GM18505 (cell line): Measurements from ENCODE around the gene KPNB1.

Experiments
- ATAC-seq: cut with Tn5 transposase; IDR thresholded peaks from one replicate; pipeline ENCODE4 v1.9.1; 2021; ENCODE audit not compliant: unreplicated experiment
- POLR2A ChIP-seq: IDR thresholded peaks from 4 replicates; pipeline ENCODE4 v1.6.1; 2011; ENCODE audit warnings: borderline replicate concordance; ENCODE audit not compliant: insufficient read depth, insufficient read length; ENCODE audit errors: extremely low read depth

The KPNB1 gene

DNA sequence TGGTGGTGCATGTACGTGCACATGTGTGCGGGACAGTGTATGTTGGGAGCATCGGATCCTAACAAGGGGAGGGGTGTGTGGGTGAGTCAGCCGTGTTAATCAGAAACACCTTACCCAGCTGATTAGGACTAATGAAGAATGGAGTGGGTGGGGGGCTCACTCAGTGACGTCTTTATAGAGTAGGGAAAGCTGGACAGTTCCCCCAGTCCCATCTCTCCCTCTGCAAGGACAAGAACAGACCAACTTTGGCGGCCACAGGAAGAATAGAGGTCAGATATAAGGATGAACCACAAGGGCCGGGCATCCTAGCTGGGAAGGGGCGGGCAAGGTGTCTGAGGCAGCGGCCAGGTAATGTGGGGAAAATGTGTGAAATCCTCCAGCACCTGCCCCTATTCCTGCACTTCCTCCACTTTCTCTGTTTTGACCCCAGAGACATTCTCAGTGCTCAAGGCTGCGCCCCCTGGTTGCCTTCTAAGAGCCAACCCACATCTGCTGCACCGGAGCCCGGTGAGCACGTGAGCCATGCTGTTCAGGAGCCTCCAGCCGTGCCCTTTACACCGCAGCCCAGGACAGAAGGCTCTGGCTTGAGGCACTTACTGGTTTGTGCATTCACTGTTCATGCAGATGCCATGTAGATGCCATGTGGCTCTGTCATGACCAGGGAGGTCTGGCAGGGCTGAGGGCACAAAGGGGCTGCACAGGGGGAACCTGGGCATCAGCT, 64.4 kb downstream of the KPNB1 start:
- TF ChIP-seq POLR2A: no peak
- ATAC-seq: no peak

DNA sequence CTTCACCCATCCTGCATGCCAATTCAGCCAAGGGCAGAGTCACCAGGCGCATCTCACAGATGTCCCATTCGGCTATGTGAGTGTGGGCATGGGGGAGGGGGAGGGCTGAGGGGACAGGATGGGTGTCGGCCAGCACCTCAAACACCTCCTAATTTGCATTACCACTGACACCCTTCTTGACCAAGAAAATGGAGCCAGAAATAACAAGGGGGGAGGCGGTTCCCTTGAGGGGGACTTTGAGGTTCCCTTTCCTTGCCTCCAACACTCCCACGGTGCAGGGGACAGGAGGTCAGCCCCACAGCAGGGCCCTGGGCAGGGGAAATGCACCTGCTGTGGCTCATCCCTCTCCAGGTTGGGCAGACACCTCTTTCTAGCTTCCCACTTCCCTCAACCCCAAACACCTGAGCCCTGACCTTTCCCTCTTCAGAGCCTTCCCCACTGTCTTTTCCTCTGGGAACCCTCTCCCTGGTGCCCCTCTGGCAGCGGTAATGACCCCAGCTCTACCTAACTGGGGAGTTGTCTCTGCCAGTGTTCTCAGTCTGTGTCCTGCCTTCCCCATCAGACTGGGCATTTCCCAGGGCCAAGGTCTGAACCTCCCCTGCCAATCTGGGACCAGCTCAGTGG, 65.2 kb downstream of the KPNB1 start:
- TF ChIP-seq POLR2A: no peak
- ATAC-seq: no peak

DNA sequence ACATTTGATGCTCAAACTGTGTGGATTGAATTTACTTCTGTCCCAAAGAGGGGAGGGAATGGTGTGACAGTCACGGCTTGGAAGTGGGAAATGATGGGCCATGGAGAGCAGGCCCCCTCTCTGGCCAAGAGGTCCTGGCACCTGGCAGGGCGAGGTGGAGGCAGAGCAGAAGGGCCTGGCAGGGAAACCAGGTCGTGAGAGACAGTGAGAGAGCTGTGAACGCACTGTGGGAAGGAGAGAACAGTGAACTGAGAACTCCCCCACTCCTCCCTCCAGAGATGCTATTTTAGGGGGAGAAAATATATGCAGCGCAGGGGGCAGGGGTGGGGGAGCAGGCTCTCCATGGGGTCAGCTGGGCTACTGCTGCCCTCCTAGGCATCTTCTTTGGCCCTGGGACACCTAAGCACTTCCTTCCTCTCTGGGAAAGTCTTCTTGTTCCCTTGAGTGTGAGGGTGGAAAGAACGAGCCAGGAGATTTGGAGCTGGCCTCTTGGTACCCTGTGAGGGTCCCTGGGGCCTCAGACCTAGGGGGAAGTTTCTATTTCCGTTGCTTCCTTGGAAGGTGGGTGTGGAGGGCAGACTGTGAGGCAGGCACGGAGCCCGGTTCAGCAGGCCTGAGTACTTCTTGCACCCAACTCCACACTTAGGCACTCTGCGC, 66.1 kb downstream of the KPNB1 start:
- no peak for ATAC-seq
- no peak for TF ChIP-seq POLR2A

DNA sequence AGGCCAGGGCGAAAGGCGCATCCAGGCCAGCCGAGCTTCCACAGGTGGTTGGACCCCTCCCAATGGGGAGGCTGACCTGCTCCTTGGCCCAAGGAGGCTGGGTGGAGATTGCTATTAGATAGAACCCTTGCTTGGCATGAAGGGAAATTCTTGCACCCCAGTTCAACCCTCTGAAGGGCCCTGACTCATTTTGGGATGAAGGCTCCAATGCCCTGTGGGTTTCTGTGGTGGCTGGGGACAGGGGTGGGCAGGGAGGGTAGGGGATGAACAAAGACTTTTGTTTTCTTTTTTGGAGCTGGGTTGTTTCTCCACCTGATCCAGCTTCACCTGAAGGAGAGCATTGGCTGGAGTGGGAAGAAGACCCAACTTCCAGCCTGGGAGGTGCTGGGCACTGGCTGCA, 66.7 kb downstream of the KPNB1 start:
- no peak for ATAC-seq
- no peak for TF ChIP-seq POLR2A

DNA sequence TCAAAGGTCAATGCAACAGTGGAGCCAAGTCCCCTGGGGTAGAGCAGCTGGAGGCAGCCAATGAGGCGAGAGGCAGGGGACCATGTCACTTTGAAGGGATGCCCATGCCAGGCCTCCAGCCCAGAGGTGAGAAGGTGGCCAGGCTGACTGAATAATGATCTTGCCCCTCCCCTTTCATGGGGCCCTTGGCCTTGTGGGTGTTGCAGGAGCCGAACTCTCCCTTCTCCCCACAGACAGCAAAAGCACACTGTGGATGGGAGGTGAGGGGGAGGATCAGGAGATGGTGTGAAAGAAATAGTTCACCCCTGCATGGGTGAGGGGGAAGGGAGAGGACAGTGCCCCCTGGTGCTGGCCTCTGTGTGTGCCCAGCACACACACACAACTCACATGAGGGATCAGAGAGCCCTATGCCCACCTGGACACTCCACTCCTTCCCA, 67.6 kb downstream of the KPNB1 start:
- no peak for TF ChIP-seq POLR2A
- no peak for ATAC-seq

DNA sequence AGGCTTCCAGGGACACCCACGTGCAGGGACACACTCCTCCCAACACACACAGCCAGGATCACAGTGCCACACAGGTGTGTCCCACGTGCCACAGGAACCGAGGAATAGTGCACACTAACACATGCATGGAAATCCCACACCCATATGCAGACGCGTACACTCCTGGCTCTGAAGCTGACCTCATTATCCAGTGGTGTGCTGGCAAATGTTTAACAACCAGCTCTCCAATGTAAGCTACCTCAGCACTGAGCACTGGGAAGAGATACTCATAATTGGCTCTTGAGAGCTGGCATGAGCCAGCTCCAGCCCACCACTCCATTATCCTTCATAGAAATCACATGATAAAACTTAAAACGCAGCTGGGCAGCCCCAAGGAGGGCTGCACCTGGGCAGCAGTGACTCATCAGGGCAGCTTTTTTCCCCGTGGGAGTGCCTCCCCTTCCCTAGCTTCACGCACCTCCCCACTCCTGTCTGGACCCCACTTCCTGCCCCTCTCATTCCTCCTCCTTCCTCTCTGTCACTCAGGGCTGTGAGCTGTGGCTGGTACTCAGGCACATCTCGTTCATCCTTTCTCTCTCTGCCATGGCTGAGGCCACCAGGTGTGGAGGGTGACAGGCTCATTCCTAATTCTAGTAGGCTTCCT, 68.4 kb downstream of the KPNB1 start:
- TF ChIP-seq POLR2A: no peak

DNA sequence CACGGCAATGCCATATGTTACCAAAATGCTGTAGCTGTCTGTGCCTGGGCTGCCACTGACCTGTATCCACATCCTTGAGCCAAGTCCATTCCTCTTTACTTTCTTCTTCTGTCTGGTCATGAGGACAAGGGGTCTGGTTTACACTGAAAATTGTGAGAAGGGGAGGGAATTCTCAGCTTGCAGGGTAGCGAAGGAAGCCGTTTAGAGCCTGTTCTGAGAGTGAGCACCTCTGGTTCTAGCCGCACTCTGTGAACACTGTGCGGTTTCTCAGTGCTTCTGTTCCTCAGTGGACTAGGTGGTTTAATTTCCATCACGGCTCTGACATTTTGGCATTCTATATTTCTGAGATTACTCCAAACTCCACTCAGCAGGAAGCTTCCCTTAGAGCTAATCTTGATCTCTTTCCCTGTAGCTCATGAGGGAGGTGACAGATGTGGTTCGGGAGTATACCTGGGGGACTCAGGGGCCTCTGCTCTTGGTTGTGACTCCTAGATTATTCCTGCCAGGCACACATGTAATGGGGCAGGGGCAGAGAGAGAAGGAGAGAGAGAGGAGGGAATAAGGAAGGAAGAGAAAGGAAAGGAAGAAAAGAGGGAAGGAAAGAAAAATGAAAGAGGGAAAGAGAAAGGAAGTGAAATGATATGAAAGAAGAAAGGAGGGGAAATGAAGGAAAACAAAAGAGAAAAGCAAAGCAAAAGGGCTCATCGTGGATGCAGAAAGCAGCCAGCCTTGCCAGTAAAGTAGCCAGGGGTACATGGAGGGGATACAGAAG, 69.1 kb downstream of the KPNB1 start:
- ATAC-seq: no peak
- TF ChIP-seq POLR2A: no peak

More for the DNA sequence above, 68.4 kb downstream of the KPNB1 start:
- no peak for ATAC-seq

DNA sequence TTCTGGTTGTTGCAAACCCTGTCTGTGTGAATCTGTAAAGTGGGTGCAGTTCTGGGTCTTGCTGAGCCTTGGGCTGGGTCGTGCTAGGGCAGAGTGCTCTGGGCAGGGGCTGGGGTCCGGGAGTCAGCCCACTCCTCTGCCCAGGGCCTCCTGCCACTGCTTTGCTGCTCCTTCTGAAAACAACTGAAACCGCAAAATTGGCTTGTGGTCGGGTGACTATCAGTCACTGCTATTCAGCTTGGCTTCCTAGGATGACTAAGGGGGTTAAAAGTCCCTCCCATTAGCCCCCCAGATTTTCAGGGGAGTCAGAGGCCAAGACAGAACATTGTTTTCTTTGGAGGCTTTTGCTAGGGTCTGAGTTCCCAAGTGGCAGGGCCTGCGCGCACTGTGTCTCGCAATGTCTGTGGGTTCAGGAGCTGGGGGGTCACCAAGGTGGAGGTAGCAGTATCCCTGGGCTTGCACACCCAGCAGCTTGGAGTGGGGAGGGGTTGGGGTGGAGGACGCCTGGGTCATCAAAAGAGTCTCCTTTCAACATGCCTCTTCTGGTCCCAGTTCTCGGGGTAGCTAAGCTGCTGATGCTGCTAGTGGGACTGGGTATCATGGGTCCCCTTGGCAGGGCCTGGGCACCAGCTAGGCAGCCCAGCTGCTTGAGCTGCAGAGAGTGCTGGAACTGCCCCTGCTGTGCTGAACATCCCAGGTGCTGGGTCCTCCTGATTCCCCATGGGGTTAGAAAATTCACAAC, 69.9 kb downstream of the KPNB1 start:
- no peak for TF ChIP-seq POLR2A
- no peak for ATAC-seq

DNA sequence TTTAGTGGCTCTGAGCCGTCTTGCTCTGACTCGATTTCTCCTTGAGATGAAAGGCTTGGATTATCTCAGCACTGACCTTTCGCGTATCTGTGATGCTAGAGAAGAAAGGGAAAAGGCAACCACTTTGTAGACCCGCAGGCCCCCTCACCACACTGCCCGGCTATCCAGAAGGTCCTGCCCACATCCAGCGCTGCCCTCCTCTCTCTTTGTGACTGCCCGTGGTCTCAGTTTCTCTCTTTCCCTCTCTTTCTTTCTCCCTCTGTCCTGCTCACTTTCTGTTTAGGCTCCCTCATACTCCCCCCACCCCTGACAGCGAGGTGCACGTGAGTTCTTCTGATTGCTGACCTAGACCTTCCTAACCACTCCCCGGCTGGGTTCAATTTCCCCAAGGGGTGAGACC, 70.5 kb downstream of the KPNB1 start:
- no peak for TF ChIP-seq POLR2A
- ATAC-seq: no peak

DNA sequence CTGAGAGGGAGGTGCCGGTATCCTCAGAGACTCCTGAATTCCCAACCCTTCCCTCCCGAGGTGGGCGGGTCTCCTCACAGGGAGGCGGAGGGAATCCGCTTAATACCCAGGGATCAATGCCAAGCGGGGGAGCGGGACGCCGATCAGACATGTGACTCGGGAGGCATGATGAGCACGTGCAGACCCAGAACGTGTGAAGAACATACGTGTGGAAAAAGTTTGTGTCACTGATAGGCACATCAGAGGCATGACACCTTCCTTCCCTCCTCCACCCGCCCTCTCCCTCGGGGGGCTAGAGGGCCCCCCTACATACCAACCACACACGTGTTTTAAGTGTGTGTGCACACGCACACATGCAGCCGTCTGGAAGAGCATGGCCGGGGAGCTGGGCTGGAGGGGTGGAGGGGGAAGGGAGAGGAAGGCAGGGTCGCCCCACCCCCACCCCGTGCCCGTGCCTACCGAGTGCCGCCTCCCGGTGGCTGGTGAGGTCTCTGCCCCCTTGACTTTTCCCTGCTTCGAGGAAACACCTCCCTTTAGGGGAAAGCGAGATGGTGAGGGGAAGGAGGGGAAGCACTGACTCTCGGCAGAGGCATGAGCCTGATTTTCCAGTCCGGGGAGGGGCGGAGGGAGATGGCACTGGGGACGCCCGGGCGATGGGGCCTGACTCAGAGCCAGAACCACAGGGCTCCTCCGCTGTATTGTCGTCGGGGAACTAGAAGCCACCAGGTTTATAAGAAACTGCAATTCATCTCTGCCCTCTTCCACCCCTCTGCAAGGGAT, 71.2 kb downstream of the KPNB1 start:
- no peak for TF ChIP-seq POLR2A
- ATAC-seq: no peak

DNA sequence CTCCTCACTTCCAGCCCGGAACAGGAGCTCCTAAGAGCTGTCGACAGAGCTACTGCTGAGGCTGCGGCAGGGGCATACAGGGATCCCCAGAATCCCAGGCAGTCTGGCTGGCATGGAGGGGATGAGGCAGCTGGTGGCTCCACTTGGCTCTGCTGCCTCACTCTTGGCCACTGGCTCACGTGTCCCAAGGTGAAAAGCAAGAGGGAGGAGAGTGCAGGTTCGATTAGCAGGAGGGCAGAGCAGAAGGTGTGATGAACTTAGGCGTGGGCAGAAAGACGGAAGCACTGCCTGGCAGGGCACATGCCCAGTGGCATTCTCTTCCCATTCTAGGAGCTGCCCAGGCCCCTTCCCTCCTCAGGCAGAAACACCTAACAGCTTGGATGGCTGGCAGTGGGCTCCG, 72.0 kb downstream of the KPNB1 start:
- no peak for ATAC-seq

DNA sequence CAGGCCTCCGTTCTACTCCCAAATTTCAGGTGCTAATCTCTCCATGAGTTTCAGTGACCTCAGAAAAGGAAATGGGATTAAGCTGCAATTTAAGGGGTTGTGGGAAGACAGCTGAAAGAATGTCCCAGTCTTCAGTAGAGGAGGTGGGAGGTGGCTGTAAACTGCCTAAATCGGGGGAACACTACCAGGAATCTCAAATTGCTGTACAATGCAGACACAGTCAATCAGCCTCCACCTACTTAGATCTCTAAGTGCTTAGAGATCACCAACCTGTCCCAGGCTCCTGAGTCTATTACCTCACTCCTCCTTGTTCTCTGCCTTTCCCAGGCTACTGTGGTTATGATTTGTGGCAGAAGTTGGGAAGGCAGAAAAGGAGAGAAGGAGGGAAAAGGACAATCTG, 75.0 kb downstream of the KPNB1 start:
- no peak for ATAC-seq
- TF ChIP-seq POLR2A: no peak

More for the DNA sequence above, 72.0 kb downstream of the KPNB1 start:
- TF ChIP-seq POLR2A: no peak
